Putamen (tissue), 1 donor: Measurements from ENCODE around the gene TCF25.
"Not testable (repeated sequence)": the region's sequence is repeated elsewhere in the genome, so short reads cannot be mapped to it uniquely, and the experiment has no call there.

Experiments used
- DNase-seq: peaks from one replicate; pipeline ENCODE4 v3.0.0-alpha.2; 2016; ENCODE audit warnings: low spot score

Gene TCF25

GRCh38 chr16:89905511-89906139 lies 32.2 kb downstream of the TCF25 start:
- DNase-seq: no peak

GRCh38 chr16:89906140-89907025 lies 33.0 kb downstream of the TCF25 start:
- no peak for DNase-seq

GRCh38 chr16:89907055-89907814 lies 33.8 kb downstream of the TCF25 start:
- no peak for DNase-seq

GRCh38 chr16:89908236-89908635 lies 34.8 kb downstream of the TCF25 start:
- no peak for DNase-seq

- DNase-seq: peak; percentile 71
Observed at GRCh38 chr16:89909777-89910716, 36.7 kb downstream of the TCF25 start.

- no peak for DNase-seq
Observed at GRCh38 chr16:89910717-89911354, 37.4 kb downstream of the TCF25 start.

GRCh38 chr16:89911375-89911774 lies 38.0 kb downstream of the TCF25 start:
- DNase-seq: no peak

GRCh38 chr16:89912143-89912542 lies 38.8 kb downstream of the TCF25 start:
- DNase-seq: no peak

GRCh38 chr16:89912627-89913026 lies 39.2 kb downstream of the TCF25 start:
- no peak for DNase-seq

GRCh38 chr16:89913408-89914387 lies 40.3 kb downstream of the TCF25 start:
- DNase-seq: no peak

GRCh38 chr16:89914642-89915285 lies 41.4 kb downstream of the TCF25 start:
- DNase-seq: not testable (repeated sequence)

- no peak for DNase-seq
Observed at GRCh38 chr16:89915303-89916232, 42.2 kb downstream of the TCF25 start.

GRCh38 chr16:89917773-89918452 lies 44.5 kb downstream of the TCF25 start:
- peak; percentile 59 for DNase-seq

- no peak for DNase-seq
Observed at GRCh38 chr16:89918453-89919347, 45.3 kb downstream of the TCF25 start, which contains the start of gene MC1R. Gene MC1R, plus strand, starts transcription at chr16:89918862. Its CDS starts 397 bp downstream, at chr16:89919259.

- no peak for DNase-seq
Observed at GRCh38 chr16:89919535-89920406, 46.4 kb downstream of the TCF25 start.
